Measurements from ENCODE around the gene PRDM4. TPM values are rescaled to one million over a fixed set of nuclear protein-coding genes. Genes with fewer than 3 reads are reported as not detected.
"Not testable (repeated sequence)": the region's sequence is repeated elsewhere in the genome, so short reads cannot be mapped to it uniquely, and the experiment has no call there.

Gene PRDM4
- total RNA-seq, 1 donor from 2014 or later, result 13.3 TPM

GRCh38 chr12:107727327-107727726, 33.6 kb downstream of the PRDM4 start:
- DNase-seq; intact Hi-C loops (cut with DNase I): not testable (repeated sequence)

DNA sequence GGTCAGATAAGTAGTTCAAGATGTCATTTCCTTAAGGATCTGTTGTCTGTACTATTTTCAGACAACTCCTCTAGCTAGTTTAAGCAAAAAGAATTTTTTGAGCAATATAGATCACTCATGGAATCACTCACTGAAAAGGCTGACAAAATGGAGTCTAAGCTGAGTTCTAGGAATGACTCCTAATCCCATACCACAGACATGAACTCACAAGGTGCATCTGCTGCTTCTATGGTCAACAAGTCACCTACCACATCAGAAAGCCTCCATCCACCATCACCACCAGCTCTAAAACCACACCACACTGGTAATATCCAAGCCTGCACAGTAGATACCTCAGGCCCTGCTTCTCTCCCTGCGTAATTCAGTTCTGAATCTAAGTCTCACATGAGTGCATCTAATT, 42.3 kb downstream of the PRDM4 start:
- no peak for DNase-seq
- intact Hi-C loops (cut with DNase I), result no loop called here
- ATAC-seq (ENCODE audit: poor library complexity), result no peak

More at GRCh38 chr12:107727327-107727726, 33.6 kb downstream of the PRDM4 start:
- not testable (repeated sequence) for ATAC-seq (ENCODE audit: poor library complexity)

- no peak for ATAC-seq (ENCODE audit: poor library complexity)
- intact Hi-C loops (cut with DNase I), result no loop called here
These were observed 45.2 kb downstream of the PRDM4 start for GRCh38 chr12:107715780-107716179.

DNA sequence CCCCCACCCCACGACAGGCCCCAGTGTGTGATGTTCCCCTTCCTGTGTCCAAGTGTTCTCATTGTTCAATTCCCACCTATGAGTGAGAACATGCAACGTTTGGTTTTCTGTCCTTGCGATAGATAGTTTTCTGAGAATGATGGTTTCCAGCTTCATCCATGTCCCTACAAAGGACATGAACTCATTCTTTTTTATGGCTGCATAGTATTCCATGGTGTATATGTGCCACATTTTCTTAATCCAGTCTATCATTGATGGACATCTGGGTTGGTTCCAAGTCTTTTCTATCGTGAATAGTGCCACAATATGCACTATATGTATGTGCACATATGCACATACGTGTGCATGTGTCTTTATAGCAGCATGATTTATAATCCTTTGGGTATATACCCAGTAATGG, 55.4 kb downstream of the PRDM4 start:
- ATAC-seq (ENCODE audit: poor library complexity); intact Hi-C loops (cut with DNase I); DNase-seq: not testable (repeated sequence)

More at GRCh38 chr12:107715780-107716179, 45.2 kb downstream of the PRDM4 start:
- DNase-seq, result no peak

DNA sequence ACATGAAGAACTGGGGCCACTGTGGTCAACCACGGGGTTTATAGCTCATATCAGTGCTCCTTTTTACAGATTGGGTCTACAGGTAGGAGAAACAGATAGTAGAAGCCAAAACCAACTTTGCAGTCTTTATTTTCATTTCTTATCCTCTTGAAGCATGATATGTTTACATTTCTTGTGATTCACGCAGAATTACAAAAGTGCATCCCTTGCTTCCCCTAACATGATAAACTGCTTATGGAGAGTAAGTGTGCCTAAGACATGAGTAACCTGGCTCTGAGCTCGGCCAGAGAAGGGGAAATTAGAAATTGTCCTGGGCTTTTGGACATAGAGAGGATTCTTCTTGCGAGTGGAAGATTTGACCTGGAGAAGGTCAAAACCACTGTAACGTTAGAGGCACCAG, 56.9 kb downstream of the PRDM4 start:
- ATAC-seq (ENCODE audit: poor library complexity) (no peak), DNase-seq (no peak)
- intact Hi-C loops (cut with DNase I), result no loop called here

GRCh38 chr12:107702106-107702505, 58.8 kb downstream of the PRDM4 start:
- no peak for ATAC-seq (ENCODE audit: poor library complexity)
- intact Hi-C loops (cut with DNase I), result no loop called here

DNA sequence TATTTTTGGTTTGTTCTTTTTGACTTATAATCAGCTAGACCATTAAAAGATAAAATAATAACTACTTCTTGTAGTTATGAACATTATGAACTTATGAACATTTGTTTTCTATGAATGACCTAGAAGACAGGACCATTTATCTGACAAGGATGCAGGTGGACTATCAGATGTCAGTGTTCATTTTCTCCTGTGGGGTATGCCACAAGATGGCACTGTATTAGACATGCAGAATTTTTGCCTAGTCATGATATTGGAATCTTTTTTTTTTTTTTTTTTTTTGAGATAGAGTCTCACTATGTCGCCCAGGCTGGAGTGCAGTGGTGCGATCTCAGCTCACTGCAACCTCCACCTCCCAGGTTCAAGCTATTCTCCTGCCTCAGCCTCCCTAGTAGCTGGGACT, 65.2 kb downstream of the PRDM4 start:
- DNase-seq; ATAC-seq (ENCODE audit: poor library complexity): not testable (repeated sequence)
- intact Hi-C loops (cut with DNase I), result loop anchor here (10.0 kb wide), 1 partner anchor 49 kb away; no protein-coding TSS in a partner anchor

More at GRCh38 chr12:107702106-107702505, 58.8 kb downstream of the PRDM4 start:
- DNase-seq, result no peak

DNA sequence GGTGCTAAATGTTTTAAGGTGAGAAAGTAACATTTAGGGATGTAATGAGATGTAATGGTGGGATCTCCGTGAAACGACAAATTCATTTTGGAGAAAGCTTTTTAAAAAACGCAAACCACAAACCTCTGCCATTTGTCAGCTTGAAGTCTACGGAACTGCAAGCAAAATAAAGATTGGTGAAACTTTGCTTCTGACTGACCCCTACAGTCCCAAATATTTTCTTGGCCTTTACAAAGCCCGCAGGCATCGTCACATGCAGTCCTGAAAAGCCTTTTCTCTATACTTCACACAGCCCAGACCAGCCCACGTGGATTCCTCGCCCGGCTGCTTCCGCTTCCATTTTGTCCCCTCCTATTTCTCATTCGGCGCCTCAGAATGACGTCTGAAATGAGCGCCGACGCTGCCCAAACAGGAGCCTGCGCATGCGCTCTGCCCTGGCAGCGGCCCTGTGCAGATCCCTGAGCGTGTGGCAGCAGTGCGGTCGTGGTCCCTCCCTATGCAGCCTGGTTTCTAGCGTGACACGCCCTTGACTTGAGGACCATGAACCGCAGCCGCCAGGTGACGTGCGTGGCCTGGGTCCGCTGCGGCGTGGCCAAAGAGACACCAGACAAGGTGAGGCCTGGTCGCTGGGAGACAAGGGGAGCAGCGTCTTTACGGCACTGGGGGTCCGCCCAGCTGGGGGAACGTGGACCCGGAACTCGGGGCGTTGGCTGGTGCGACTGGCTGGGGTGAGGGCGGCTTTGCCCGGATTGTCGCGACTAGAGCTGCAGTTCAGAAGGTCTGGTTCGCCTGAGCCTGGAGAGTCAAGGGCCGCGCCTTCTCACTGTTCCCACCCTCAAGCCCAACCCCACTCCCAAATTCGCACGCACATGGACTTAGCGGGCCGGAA, 75.3 kb downstream of the PRDM4 start, which contains the start of gene PWP1:
Gene PWP1 (plus strand): TSS at position 440 of the 889 bp plus-strand sequence. CDS start 101 bp downstream, at position 541.
- intact Hi-C loops (cut with DNase I), result loop anchor here (10.0 kb wide), 1 partner anchor 829 kb away; the partner anchor contains the start of gene FICD
- DNase-seq (peak; percentile 98), ATAC-seq (ENCODE audit: poor library complexity) (peak; percentile 98)

- intact Hi-C loops (cut with DNase I), result loop anchor here (10.0 kb wide), 1 partner anchor 830 kb away; the partner anchor contains the start of gene FICD
- no peak for DNase-seq
- ATAC-seq (ENCODE audit: poor library complexity), result no peak
These were observed 76.0 kb downstream of the PRDM4 start for GRCh38 chr12:107684990-107685359.

DNA sequence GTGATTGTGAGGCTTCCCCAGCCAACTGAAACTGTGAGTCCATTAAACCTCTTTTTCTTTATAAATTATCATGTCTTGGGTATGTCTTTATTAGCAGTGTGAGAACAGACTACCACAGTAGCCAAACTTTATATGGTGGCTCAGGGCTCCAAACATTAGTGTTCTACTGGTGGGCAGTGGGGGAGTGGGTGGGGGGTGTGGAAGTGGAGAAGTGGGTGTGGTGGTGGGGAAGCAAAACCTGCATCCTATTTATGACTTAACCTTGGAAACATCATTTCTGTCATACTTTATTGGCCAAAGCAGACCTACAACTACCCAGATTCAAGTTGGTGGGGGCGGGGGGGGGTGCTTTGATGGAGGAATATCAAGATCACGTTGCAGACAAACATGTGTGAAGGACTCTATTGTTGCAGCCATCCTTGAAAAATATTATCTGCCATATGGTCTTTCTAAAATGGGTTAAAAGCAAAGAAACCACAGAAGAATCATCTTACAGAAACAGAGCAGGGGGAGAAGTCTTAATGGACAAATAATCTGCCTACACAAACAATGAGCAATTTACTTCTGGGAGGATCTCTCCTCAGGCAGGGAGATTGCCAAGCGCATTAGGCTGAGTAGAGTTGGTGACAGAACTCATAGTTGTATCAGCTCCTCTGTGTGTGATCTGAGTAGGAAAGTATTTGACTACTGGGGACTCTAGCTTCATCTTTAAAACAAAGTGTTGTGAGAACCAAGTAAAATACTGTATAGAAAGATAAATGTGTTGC, 76.7 kb downstream of the PRDM4 start:
- DNase-seq (no peak), ATAC-seq (ENCODE audit: poor library complexity) (no peak)
- intact Hi-C loops (cut with DNase I), result loop anchor here (10.0 kb wide), 1 partner anchor 831 kb away; the partner anchor contains the start of gene FICD

Other genes with a start within 250 kb of the PRDM4 start
- 9.4 TPM for gene PWP1, start 75.3 kb downstream of the PRDM4 start, total RNA-seq
- gene ASCL4, start 13.6 kb upstream of the PRDM4 start, total RNA-seq, result not detected